K562 (cell line): Measurements from ENCODE around the gene RESP18. TPM values are rescaled to one million over a fixed set of nuclear protein-coding genes. Genes with fewer than 3 reads are reported as not detected.

ENCODE experiments used
- ATAC-seq: fragments of 200-7000 bp; cut with Tn5 transposase; 3 replicates; pipeline ENCODE4 v1.9.1; 2020; ENCODE audit warnings: moderate library complexity
- BruUV-seq: library from RNA; stranded (reverse); fragments of 400-500 nt; replicated peaks from 2 replicates; lab custom pipeline; 2021; lab: Mats Ljungman, UMichigan
- CTCF ChIA-PET: fragments of 300-600 bp; formaldehyde crosslinking; extraction: SDS; loops from one replicate; lab custom pipeline; 2021; ENCODE audit warnings: low intra/inter-chr PET ratio; lab: Yijun Ruan, JAX
- POLR2A ChIA-PET: fragments of 300-600, 350-650 bp; sonication (Branson Sonifier 250); formaldehyde crosslinking; extraction: SDS; loops from one replicate; lab custom pipeline; 2021; ENCODE audit warnings: antibody characterized with exemption, inconsistent platforms; lab: Yijun Ruan, JAX
- DNase-seq, 4 experiments: peaks; one replicate each; pipeline versions ENCODE4 v3.0.0 to v3.0.0-alpha.2; 2011 to 2018; ENCODE audit warnings: low spot score in 3 of 4, mixed read lengths in 3 of 4; ENCODE audit errors: extremely low read depth in 1 of 4
- FAIRE-seq: peaks from 2 replicates; lab custom pipeline; 2011; peaks lifted over from hg19 to GRCh38; lab: Jason Lieb, UNC
- H2AFZ ChIP-seq: 2 replicates; pipeline ENCODE4 v1.6.0; 2011; ENCODE audit warnings: low read depth, low read length, control low read depth, inconsistent platforms
- H3K27ac ChIP-seq: fragments of 200-600 bp; 3 replicates; pipeline ENCODE4 v1.8.0; 2011; ENCODE audit warnings: low read depth, mild to moderate bottlenecking, control low read depth, inconsistent platforms, low read length, moderate library complexity, mixed read lengths; ENCODE audit errors: extremely low read depth
- H3K27me3 ChIP-seq, 2 experiments: fragments of 300-600 bp in 1 of 2; 2 replicates in 1 of 2; 3 replicates in 1 of 2; pipeline versions ENCODE4 v1.6.0 to v1.8.0; 2011; ENCODE audit warnings: inconsistent platforms in 2 of 2, low read length in 2 of 2, mild to moderate bottlenecking in 1 of 2, mixed read lengths in 1 of 2, moderate library complexity in 1 of 2; ENCODE audit not compliant: control insufficient read depth in 2 of 2, insufficient read depth in 2 of 2
- H3K36me3 ChIP-seq: fragments of 300-600 bp; 3 replicates; pipeline ENCODE4 v1.8.0; 2011; ENCODE audit warnings: mild to moderate bottlenecking, low read length, inconsistent platforms; ENCODE audit not compliant: control insufficient read depth, insufficient read depth
- H3K4me1 ChIP-seq, 2 experiments: fragments of 200-600 bp in 1 of 2; replicated peaks in 1 of 2; 2 replicates in 1 of 2; 3 replicates in 1 of 2; pipeline versions ENCODE4 v1.5.1 to v1.8.0; 2011; ENCODE audit warnings: inconsistent platforms in 2 of 2, low read length in 2 of 2, mild to moderate bottlenecking in 1 of 2, mixed read lengths in 1 of 2, moderate library complexity in 1 of 2; ENCODE audit not compliant: control insufficient read depth in 2 of 2, insufficient read depth in 2 of 2
- H3K4me2 ChIP-seq: 2 replicates; pipeline ENCODE4 v1.6.1; 2011; ENCODE audit warnings: low read length, control low read depth, inconsistent platforms, mixed read lengths; ENCODE audit not compliant: insufficient read depth
- H3K4me3 ChIP-seq: fragments of 200-600 bp; sonication (generic), shearing (Covaris generic); 2 replicates; pipeline ENCODE4 v1.5.1; 2016; ENCODE audit warnings: control low read depth, inconsistent platforms
- H3K79me2 ChIP-seq: fragments of 200-600 bp; 3 replicates; pipeline ENCODE4 v1.8.0; 2011; ENCODE audit warnings: low read length, inconsistent platforms; ENCODE audit not compliant: control insufficient read depth, insufficient read depth
- H3K9ac ChIP-seq, 2 experiments: 2 replicates each; pipeline versions ENCODE4 v1.6.0 to v1.6.1; 2011; ENCODE audit warnings: low read depth in 2 of 2, low read length in 2 of 2, control low read depth in 1 of 2, inconsistent platforms in 1 of 2, mild to moderate bottlenecking in 1 of 2, mixed read lengths in 1 of 2; ENCODE audit not compliant: insufficient read depth in 1 of 2
- H3K9me1 ChIP-seq: one replicate; pipeline ENCODE4 v1.6.0; 2011; ENCODE audit warnings: inconsistent platforms, mild to moderate bottlenecking, low read length, moderate library complexity; ENCODE audit not compliant: control insufficient read depth, insufficient read depth
- H3K9me3 ChIP-seq: replicated peaks from 2 replicates; pipeline ENCODE4 v1.5.1; 2011; ENCODE audit warnings: low read depth, low read length, inconsistent platforms; ENCODE audit not compliant: control insufficient read depth, insufficient read depth
- H4K20me1 ChIP-seq: replicated peaks from 2 replicates; pipeline ENCODE4 v1.6.1; 2011; ENCODE audit warnings: low read length, inconsistent platforms, mixed read lengths; ENCODE audit not compliant: control insufficient read depth, insufficient read depth
- CTCF ChIP-seq, 3 experiments: IDR thresholded peaks in 2 of 3; conservative IDR thresholded peaks in 1 of 3; 2 replicates each; pipeline ENCODE4 v1.5.1; 2011 to 2012; ENCODE audit warnings: low read length in 3 of 3, mild to moderate bottlenecking in 3 of 3, control low read depth in 2 of 3, improper control_type of control experiment in 1 of 3, inconsistent platforms in 1 of 3, low read depth in 1 of 3, mixed read lengths in 1 of 3, moderate library complexity in 1 of 3; ENCODE audit not compliant: insufficient read depth in 2 of 3
- FOSL1 ChIP-seq: fragments of 200-800 bp; sonication (Bioruptor generic); conservative IDR thresholded peaks from 2 replicates; pipeline ENCODE4 v1.6.1; 2016; ENCODE audit warnings: missing genetic modification characterization, missing compliant biosample characterization
- KAT7 ChIP-seq: sonication (generic); formaldehyde crosslinking; IDR thresholded peaks from 2 replicates; pipeline ENCODE4 v1.8.0; 2022; ENCODE audit warnings: missing genetic modification reagents, mild to moderate bottlenecking, borderline replicate concordance
- MCM2 ChIP-seq: fragments of 450-650 bp; IDR thresholded peaks from 2 replicates; pipeline ENCODE4 v1.6.1; 2017; ENCODE audit warnings: low read depth, mild to moderate bottlenecking
- PYGO2 ChIP-seq: fragments of 450-650 bp; IDR thresholded peaks from 2 replicates; pipeline ENCODE4 v1.6.1; 2016; ENCODE audit warnings: mild to moderate bottlenecking, missing genetic modification characterization, moderate library complexity, missing compliant biosample characterization
- RBFOX2 ChIP-seq: fragments of 200-400 bp; formaldehyde crosslinking; IDR thresholded peaks from 2 replicates; pipeline ENCODE4 v1.6.1; 2017; ENCODE audit warnings: low read depth, mild to moderate bottlenecking, low read length, moderate library complexity
- WGBS: fragments of 100-300 bp; shearing (Covaris generic); methylation state at CpG from one replicate; pipeline ENCODE4 v1.1.6; 2016; ENCODE audit warnings: low coverage, mixed read lengths; ENCODE audit not compliant: insufficient coverage; ENCODE audit errors: missing lambda C conversion rate; 5-methylcytosine and 5-hydroxymethylcytosine counted together
- in situ Hi-C: fragments of 300-500 bp; cut with MboI; formaldehyde crosslinking; loops from 4 replicates; pipeline ENCODE4 v1.15.0; 2018; ENCODE audit warnings: inconsistent platforms, mixed read lengths
- intact Hi-C: fragments of 100-400 bp; cut with micrococcal nuclease; formaldehyde crosslinking; loops from 2 replicates; pipeline ENCODE4 v1.14.2; 2022
- polyA plus RNA-seq, 8 experiments: library from polyadenylated mRNA; depleted of rRNA in 4 of 8; stranded (reverse) in 5 of 8; unstranded in 3 of 8; fragments of >200 nt; fragmentation: Nextera tagmentation in 2 of 8; fragmentation: Illumina TruSeq in 1 of 8; extraction: Ambion mirVana in 2 of 8; extraction: Trizol in 1 of 8; gene quantifications; 2 replicates each; pipeline versions ENCODE4 v1.2.1 to v1.2.3, GENCODE V29; 2011 to 2014; ENCODE audit warnings: inconsistent platforms in 1 of 8, missing spikeins in 1 of 8
- total RNA-seq, 7 experiments: library from RNA; depleted of rRNA in 6 of 7; stranded (reverse); fragments of >200 nt in 6 of 7; fragmentation: Illumina TruSeq in 2 of 7; extraction: Trizol in 2 of 7; gene quantifications; 2 replicates each; pipeline versions ENCODE4 v1.2.1 to v1.2.3, GENCODE V29; 2011 to 2021; ENCODE audit warnings: low replicate concordance in 1 of 7

Gene RESP18
- total and polyA plus RNA-seq, 9 of the 15 experiments (the other 6 are each of a cell fraction or from before 2014, with no cell fraction given) = not detected

- TF ChIP-seq CTCF (IDR thresholded peaks at IDR 0.05 in 2 of 3, conservative IDR thresholded peaks at IDR 0.05 in 1 of 3; ENCODE audit: insufficient read depth in 2 of 3, low read depth in 1 of 3, low read length in 3 of 3) (no peak), FOSL1 (tag) (no peak), KAT7 (CRISPR knock-in tag) (no peak), PYGO2 (tag) (no peak)
Observed at GRCh38 chr2:219297766-219298456, 34.6 kb downstream of the RESP18 start (continued).

GRCh38 chr2:219296631-219297391, 35.7 kb downstream of the RESP18 start:
- POLR2A ChIA-PET = interaction anchor here (0.6 to 1.4 kb wide), 2 partner anchors 19 to 65 kb away, joined by 3 read pairs; no protein-coding TSS in a partner anchor
- no peaks in the 10 kb centered on the region for H3K79me2 ChIP-seq
- H2AFZ ChIP-seq = no peak overlapping the region
- ATAC-seq (no peak), FAIRE-seq (no peak), DNase-seq (no peak)
- intact Hi-C loops (loop anchor here (5.0 kb wide), 2 partner anchors 55 to 70 kb away; partner anchors contain the start of genes ANKZF1 and ATG9A), in situ Hi-C loops (no loop called here)
- H3K4me1 ChIP-seq = peaks cover 22 to 44% of the 10 kb centered on the region in 2 experiments; a peak in 4 of 5 replicates
- no peak overlapping the region for H3K4me2 ChIP-seq
- H3K36me3 ChIP-seq = no peaks in the 10 kb centered on the region
- no peaks in the 10 kb centered on the region for H3K9me3 ChIP-seq
- H3K27ac ChIP-seq = no peak overlapping the region
- H3K9ac ChIP-seq = peak overlapping the region in 1 of 2 experiments; percentile 79; a peak in 2 of 4 replicates
- no peaks in the 10 kb centered on the region for H3K9me1 ChIP-seq
- no TSS peak for BruUV-seq
- H3K4me3 ChIP-seq = no peak overlapping the region
- CTCF ChIA-PET = interaction anchor here (4.2 kb wide), 1 partner anchor 18 kb away, joined by 28 read pairs; the partner anchor contains the start of gene DNAJB2
- WGBS = 83% methylated on average over 8 of the region's 25 CpGs
- peaks cover 8 to 25% of the 10 kb centered on the region in 2 experiments for H3K27me3 ChIP-seq
- TF ChIP-seq MCM2 (no peak), RBFOX2 (0 out of 2 replicates have a peak, but pooled peaks have one; percentile 16)
- H4K20me1 ChIP-seq = no peaks in the 10 kb centered on the region
